ENCODE measurements around the gene JOSD2.

The JOSD2 gene

DNA sequence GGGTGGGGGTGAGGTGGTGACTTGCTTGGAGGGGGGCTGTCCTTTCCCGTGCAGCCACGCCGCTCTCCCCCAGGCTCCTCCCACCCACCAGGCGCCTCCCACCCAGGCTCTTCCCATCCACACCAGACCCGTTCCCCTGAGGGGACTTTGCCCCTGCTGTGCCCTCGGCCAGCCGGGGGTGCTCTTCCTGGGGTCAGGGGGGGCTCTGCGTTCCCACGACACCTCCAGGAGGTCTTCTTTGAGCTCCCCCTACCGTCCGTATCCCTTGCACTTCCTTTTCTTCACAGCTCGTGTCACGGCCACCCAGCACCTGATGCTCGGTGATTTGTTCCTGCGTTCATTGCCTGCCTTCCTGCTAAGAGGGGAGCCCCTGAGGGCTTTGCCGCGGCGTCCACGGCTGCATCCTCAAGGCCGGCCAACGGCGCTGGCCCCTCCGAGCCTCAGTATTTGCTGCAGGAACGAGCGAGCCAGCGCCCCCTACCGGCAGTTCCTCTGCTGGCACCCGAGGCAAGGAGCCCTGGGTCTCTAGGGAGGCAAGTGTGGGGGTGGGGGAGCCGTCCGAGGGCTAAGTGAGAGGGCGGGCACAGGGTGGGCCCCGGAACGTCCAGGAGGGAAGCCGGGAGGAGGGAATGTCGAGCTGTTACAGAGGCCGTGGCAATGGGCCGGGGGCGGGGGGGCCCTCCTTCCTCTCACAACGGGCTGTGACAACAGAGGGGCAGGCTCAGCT, 45.5 kb upstream of the JOSD2 start:
- Histone ChIP-seq H3K4me3 (ENCODE audit: low read depth in 1 of 2, low read length in 1 of 2) (no peak overlapping the region), H3K27ac (no peak overlapping the region), H3K9me3 (no peaks in the 10 kb centered on the region), H3K27me3 (peaks cover 85% of the 10 kb centered on the region), H3K4me1 (ENCODE audit: control insufficient read depth in 1 of 2, insufficient read depth in 1 of 2, low read depth in 1 of 2, low read length in 1 of 2) (peaks cover 3 to 9% of the 10 kb centered on the region in 2 experiments), H3K36me3 (no peaks in the 10 kb centered on the region)
- TF ChIP-seq CTCF (IDR thresholded peaks at IDR 0.05) = peak; percentile 62

DNA sequence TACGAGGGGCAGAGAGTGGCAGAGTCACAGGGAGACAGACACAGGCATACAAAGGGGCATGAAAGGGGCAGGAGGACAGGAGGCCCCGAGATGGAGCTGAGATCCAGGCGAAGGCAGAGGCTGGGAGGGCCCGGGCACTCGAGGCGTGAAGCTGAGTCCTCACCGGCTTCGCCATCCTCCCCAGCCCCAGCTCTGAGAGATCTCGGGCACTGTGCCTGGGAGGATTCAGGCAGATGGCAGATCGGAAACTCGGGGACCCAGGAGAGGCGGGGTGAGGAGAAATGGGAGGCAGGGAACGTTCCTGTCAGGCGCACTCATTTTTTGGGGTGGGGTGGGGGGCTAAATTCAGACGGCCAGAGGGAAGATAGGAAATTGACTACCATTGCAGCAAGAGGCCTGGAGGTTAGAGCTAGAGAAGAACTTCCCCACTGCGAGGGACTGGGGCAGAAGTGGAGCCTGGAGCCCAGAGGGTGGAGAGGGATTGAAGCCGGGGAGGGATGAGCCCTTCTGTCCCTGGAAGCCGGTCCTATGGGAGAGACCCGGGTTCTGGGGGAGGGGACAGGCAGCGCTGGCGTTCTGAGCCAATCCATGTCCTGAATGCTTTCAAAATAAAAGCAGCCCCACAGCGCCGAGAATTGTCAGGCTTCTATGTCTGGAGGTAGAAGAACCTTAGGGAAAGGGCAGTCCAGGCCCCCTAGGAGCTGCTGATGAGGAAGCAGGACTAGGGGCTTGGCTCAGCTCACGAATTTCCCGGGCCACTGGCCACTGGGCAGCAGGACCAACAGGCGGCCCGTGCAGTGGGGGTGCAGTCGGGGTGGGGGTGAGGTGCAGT, 44.7 kb upstream of the JOSD2 start:
- no peak overlapping the region for H3K27ac ChIP-seq
- no peak overlapping the region for H3K4me3 ChIP-seq (ENCODE audit: low read depth in 1 of 2, low read length in 1 of 2)
- H3K27me3 ChIP-seq = peaks cover 92% of the 10 kb centered on the region
- peaks cover 3 to 9% of the 10 kb centered on the region in 2 experiments for H3K4me1 ChIP-seq (ENCODE audit: control insufficient read depth in 1 of 2, insufficient read depth in 1 of 2, low read depth in 1 of 2, low read length in 1 of 2)
- no peaks in the 10 kb centered on the region for H3K9me3 ChIP-seq
- no peaks in the 10 kb centered on the region for H3K36me3 ChIP-seq
- no peak for TF ChIP-seq CTCF (IDR thresholded peaks at IDR 0.05)

DNA sequence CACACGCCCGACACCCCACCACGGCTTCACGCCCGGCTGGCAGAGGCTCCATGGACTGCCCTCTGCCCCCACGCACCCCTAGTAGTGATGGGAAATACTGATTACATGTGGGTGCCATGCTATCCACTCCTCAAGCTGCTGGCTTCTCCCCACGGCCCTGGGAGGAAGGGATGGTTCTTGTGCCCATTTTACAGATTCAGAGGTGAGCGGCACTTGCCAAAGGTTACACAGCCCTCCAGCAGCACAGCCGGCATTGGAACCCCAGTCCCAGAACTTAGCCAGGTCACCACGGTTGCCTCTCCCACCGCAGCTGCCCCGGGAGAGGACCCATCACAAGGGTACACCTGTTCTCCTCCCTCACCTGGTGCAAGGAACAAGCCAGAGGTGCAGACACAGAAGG, 44.0 kb upstream of the JOSD2 start:
- H3K9me3 ChIP-seq = no peaks in the 10 kb centered on the region
- no peak overlapping the region for H3K4me3 ChIP-seq (ENCODE audit: low read depth in 1 of 2, low read length in 1 of 2)
- H3K27ac ChIP-seq = no peak overlapping the region
- H3K4me1 ChIP-seq (ENCODE audit: control insufficient read depth in 1 of 2, insufficient read depth in 1 of 2, low read depth in 1 of 2, low read length in 1 of 2) = peaks cover 3 to 9% of the 10 kb centered on the region in 2 experiments
- no peaks in the 10 kb centered on the region for H3K36me3 ChIP-seq
- H3K27me3 ChIP-seq = peaks cover 93% of the 10 kb centered on the region
- no peak for TF ChIP-seq CTCF (IDR thresholded peaks at IDR 0.05)

- Histone ChIP-seq H3K9me3 (no peaks in the 10 kb centered on the region), H3K4me1 (ENCODE audit: control insufficient read depth in 1 of 2, insufficient read depth in 1 of 2, low read depth in 1 of 2, low read length in 1 of 2) (peaks cover 3 to 9% of the 10 kb centered on the region in 2 experiments), H3K4me3 (ENCODE audit: low read depth in 1 of 2, low read length in 1 of 2) (no peak overlapping the region), H3K27me3 (peaks cover 93% of the 10 kb centered on the region), H3K27ac (no peak overlapping the region), H3K36me3 (no peaks in the 10 kb centered on the region)
- no peak for TF ChIP-seq CTCF (IDR thresholded peaks at IDR 0.05)
Measured at GRCh38 chr19:50554212-50554611, 43.2 kb upstream of the JOSD2 start.

DNA sequence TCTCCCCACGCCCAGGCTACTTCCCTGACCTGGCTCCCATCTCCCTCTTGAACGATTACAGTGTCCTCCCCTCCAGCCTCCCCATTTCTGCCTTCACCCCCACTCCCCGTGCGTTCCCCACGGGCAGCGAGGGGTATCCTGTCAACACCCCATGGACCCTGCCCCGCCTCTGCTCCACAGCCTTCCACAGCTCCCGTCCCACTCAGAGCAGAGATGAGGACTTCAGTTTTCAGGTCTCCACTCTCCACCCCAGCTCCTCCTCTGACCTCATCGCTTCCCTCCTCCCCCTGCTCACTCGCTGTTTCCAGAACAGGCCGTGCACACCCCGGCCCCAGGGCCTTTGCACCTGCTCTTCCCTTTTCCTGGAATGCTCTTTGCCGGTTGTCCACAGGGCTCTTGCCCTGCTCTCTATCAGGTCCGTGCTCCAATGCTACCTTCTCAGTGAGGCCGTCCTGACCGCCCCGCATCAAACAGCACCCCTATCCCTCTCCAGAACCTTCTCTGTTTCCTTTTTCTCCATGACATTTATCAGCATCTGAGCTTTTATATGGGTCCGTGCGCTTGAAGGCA, 42.2 kb upstream of the JOSD2 start:
- H3K27ac ChIP-seq = no peak overlapping the region
- peaks cover 3 to 9% of the 10 kb centered on the region in 2 experiments for H3K4me1 ChIP-seq (ENCODE audit: control insufficient read depth in 1 of 2, insufficient read depth in 1 of 2, low read depth in 1 of 2, low read length in 1 of 2)
- H3K9me3 ChIP-seq = no peaks in the 10 kb centered on the region
- H3K4me3 ChIP-seq (ENCODE audit: low read depth in 1 of 2, low read length in 1 of 2) = no peak overlapping the region
- TF ChIP-seq CTCF (IDR thresholded peaks at IDR 0.05) = no peak
- H3K36me3 ChIP-seq = no peaks in the 10 kb centered on the region
- peaks cover 92% of the 10 kb centered on the region for H3K27me3 ChIP-seq
